H1 (cell line): ENCODE data around the gene DDX41. TPM values are rescaled to one million over a fixed set of nuclear protein-coding genes. Genes with fewer than 3 reads are reported as not detected.

Experiments used
- CTCF ChIA-PET: fragments of 300-600 bp; sonication (Branson Sonifier 250); formaldehyde crosslinking; loops from one replicate; lab custom pipeline; 2021; ENCODE audit not compliant: partially characterized antibody; lab: Charles Lee
- POLR2A ChIA-PET: fragments of 300-600 bp; sonication (Branson Sonifier 250); formaldehyde crosslinking; loops from one replicate; lab custom pipeline; 2021; ENCODE audit warnings: inconsistent platforms; ENCODE audit not compliant: partially characterized antibody; lab: Charles Lee
- DNase-seq, 2 experiments: peaks; one replicate each; pipeline versions ENCODE4 v3.0.0 to v3.0.0-alpha.2; 2010 to 2022; ENCODE audit warnings: low spot score in 2 of 2, low read depth in 1 of 2, mixed read lengths in 1 of 2
- FAIRE-seq: peaks from 2 replicates; lab custom pipeline; 2011; peaks lifted over from hg19 to GRCh38; lab: Jason Lieb, UNC
- H2AFZ ChIP-seq: 2 replicates; pipeline ENCODE4 v1.8.1; 2012; ENCODE audit warnings: low read length, inconsistent platforms
- H2AK5ac ChIP-seq: 2 replicates; pipeline ENCODE4 v1.6.1; 2013; ENCODE audit warnings: low read depth, low read length
- H2BK120ac ChIP-seq: replicated peaks from 2 replicates; pipeline ENCODE3; 2013; ENCODE audit warnings: low read depth, low read length, inconsistent platforms
- H2BK12ac ChIP-seq: 2 replicates; pipeline ENCODE4 v1.6.1; 2013; ENCODE audit warnings: low read depth, low read length
- H2BK15ac ChIP-seq: 2 replicates; pipeline ENCODE4 v1.6.1; 2013; ENCODE audit warnings: low read length
- H2BK20ac ChIP-seq: 2 replicates; pipeline ENCODE4 v1.6.1; 2013; ENCODE audit warnings: low read length
- H2BK5ac ChIP-seq: 2 replicates; pipeline ENCODE4 v1.6.1; 2013; ENCODE audit warnings: low read depth, low read length
- H3K14ac ChIP-seq: 2 replicates; pipeline ENCODE4 v1.6.1; 2013; ENCODE audit warnings: inconsistent platforms; ENCODE audit not compliant: insufficient read length
- H3K18ac ChIP-seq: 2 replicates; pipeline ENCODE4 v1.6.1; 2013; ENCODE audit warnings: low read length; ENCODE audit errors: extremely low read depth
- H3K23ac ChIP-seq: 2 replicates; pipeline ENCODE4 v1.6.1; 2013; ENCODE audit warnings: inconsistent platforms; ENCODE audit not compliant: insufficient read length
- H3K23me2 ChIP-seq: 2 replicates; pipeline ENCODE4 v1.6.1; 2013; ENCODE audit warnings: low read depth, low read length
- H3K27ac ChIP-seq: 2 replicates; pipeline ENCODE4 v1.6.1; 2011; ENCODE audit warnings: low read depth, low read length, inconsistent platforms
- H3K27me3 ChIP-seq, 4 experiments: replicated peaks in 1 of 4; 1 replicate in 1 of 4; 2 replicates in 3 of 4; pipeline versions ENCODE4 v1.6.1 to v1.8.1; 2011 to 2013; ENCODE audit warnings: low read length in 3 of 4, mild to moderate bottlenecking in 3 of 4, inconsistent platforms in 2 of 4, mixed read lengths in 2 of 4, moderate library complexity in 1 of 4; ENCODE audit not compliant: control insufficient read depth in 3 of 4, insufficient read depth in 3 of 4; ENCODE audit errors: extremely low read depth in 1 of 4
- H3K36me3 ChIP-seq, 4 experiments: 2 replicates each; pipeline versions ENCODE4 v1.6.1 to v1.8.1; 2011 to 2013; ENCODE audit warnings: mild to moderate bottlenecking in 4 of 4, low read length in 3 of 4, moderate library complexity in 2 of 4, control low read depth in 1 of 4, inconsistent platforms in 1 of 4; ENCODE audit not compliant: insufficient read depth in 4 of 4, control insufficient read depth in 2 of 4
- H3K4ac ChIP-seq: replicated peaks from 2 replicates; pipeline ENCODE3; 2013; ENCODE audit warnings: low read length, low read depth, mixed read lengths, inconsistent platforms; ENCODE audit not compliant: insufficient read length
- H3K4me1 ChIP-seq, 4 experiments: replicated peaks in 1 of 4; 1 replicate in 1 of 4; 2 replicates in 3 of 4; pipeline versions ENCODE4 v1.6.1 to v1.8.1; 2011 to 2013; ENCODE audit warnings: low read length in 3 of 4, inconsistent platforms in 2 of 4, mixed read lengths in 1 of 4; ENCODE audit not compliant: insufficient read depth in 4 of 4, control insufficient read depth in 3 of 4
- H3K4me2 ChIP-seq, 2 experiments: 2 replicates each; pipeline versions ENCODE4 v1.6.1 to v1.8.1; 2011 to 2013; ENCODE audit warnings: low read depth in 2 of 2, low read length in 2 of 2, control low read depth in 1 of 2, inconsistent platforms in 1 of 2, mild to moderate bottlenecking in 1 of 2; ENCODE audit not compliant: insufficient read depth in 1 of 2
- H3K4me3 ChIP-seq, 4 experiments: fragments of 200-600, 300-600 bp in 1 of 4; sonication (generic), shearing (Covaris generic), sonication (Bioruptor Twin) in 1 of 4; 2 replicates each; pipeline versions ENCODE4 v1.5.1 to v1.8.1; 2011 to 2016; ENCODE audit warnings: low read length in 4 of 4, low read depth in 3 of 4, control low read depth in 2 of 4, inconsistent platforms in 2 of 4, mild to moderate bottlenecking in 2 of 4, mixed read lengths in 1 of 4, moderate library complexity in 1 of 4; ENCODE audit not compliant: insufficient read depth in 2 of 4; ENCODE audit errors: extremely low read depth in 1 of 4
- H3K56ac ChIP-seq: replicated peaks from 2 replicates; pipeline ENCODE3; 2013; ENCODE audit warnings: low read depth, mild to moderate bottlenecking, mixed read lengths, low read length, inconsistent platforms; ENCODE audit not compliant: insufficient read length
- H3K79me1 ChIP-seq: 2 replicates; pipeline ENCODE4 v1.6.1; 2013; ENCODE audit warnings: low read depth, low read length, control low read depth
- H3K79me2 ChIP-seq, 2 experiments: 2 replicates each; pipeline versions ENCODE4 v1.6.1 to v1.8.1; 2012 to 2013; ENCODE audit warnings: low read length in 2 of 2, mild to moderate bottlenecking in 2 of 2, inconsistent platforms in 1 of 2; ENCODE audit not compliant: insufficient read depth in 2 of 2, control insufficient read depth in 1 of 2
- H3K9ac ChIP-seq, 4 experiments: replicated peaks in 1 of 4; 1 replicate in 1 of 4; 2 replicates in 3 of 4; pipeline versions ENCODE4 v1.6.1 to v1.8.1; 2011 to 2013; ENCODE audit warnings: low read depth in 3 of 4, low read length in 3 of 4, control low read depth in 2 of 4, mild to moderate bottlenecking in 2 of 4, moderate library complexity in 2 of 4, inconsistent platforms in 1 of 4; ENCODE audit errors: extremely low read depth in 1 of 4
- H3K9me3 ChIP-seq, 2 experiments: 2 replicates each; pipeline versions ENCODE4 v1.6.1 to v1.8.1; 2012 to 2013; ENCODE audit warnings: mild to moderate bottlenecking in 2 of 2, moderate library complexity in 2 of 2, control low read depth in 1 of 2, inconsistent platforms in 1 of 2, low read depth in 1 of 2, low read length in 1 of 2, mixed read lengths in 1 of 2; ENCODE audit not compliant: insufficient read depth in 2 of 2
- H4K20me1 ChIP-seq, 2 experiments: replicated peaks in 1 of 2; 2 replicates each; pipeline versions ENCODE3 to v1.8.1; 2011 to 2013; ENCODE audit warnings: inconsistent platforms in 2 of 2, low read length in 2 of 2, mild to moderate bottlenecking in 1 of 2; ENCODE audit not compliant: insufficient read depth in 2 of 2, control insufficient read depth in 1 of 2
- H4K5ac ChIP-seq: 2 replicates; pipeline ENCODE4 v1.6.1; 2013; ENCODE audit warnings: low read length, low read depth, mixed read lengths, inconsistent platforms; ENCODE audit not compliant: insufficient read length
- H4K8ac ChIP-seq: 2 replicates; pipeline ENCODE4 v1.8.0; 2013; ENCODE audit warnings: mild to moderate bottlenecking, moderate library complexity, low read length, inconsistent platforms; ENCODE audit not compliant: insufficient read depth; ENCODE audit errors: extremely low read depth
- H4K91ac ChIP-seq: replicated peaks from 2 replicates; pipeline ENCODE3; 2013; ENCODE audit warnings: low read length, mixed read lengths, inconsistent platforms; ENCODE audit not compliant: insufficient read length
- BACH1 ChIP-seq: IDR thresholded peaks from 2 replicates; pipeline ENCODE4 v1.6.1; 2012; ENCODE audit warnings: low read length, improper control_type of control experiment
- BCL11A ChIP-seq, 2 experiments: IDR thresholded peaks; one replicate each; pipeline ENCODE4 v1.6.1; 2011; ENCODE audit warnings: low read depth in 2 of 2, low read length in 2 of 2, mild to moderate bottlenecking in 2 of 2
- CREB1 ChIP-seq: IDR thresholded peaks from 2 replicates; pipeline ENCODE4 v1.6.1; 2012; ENCODE audit warnings: inconsistent platforms
- KDM4A ChIP-seq: IDR thresholded peaks from one replicate; pipeline ENCODE4 v1.7.1; 2012; ENCODE audit warnings: low read depth, mild to moderate bottlenecking, moderate library complexity, low read length, inconsistent platforms; ENCODE audit not compliant: severe bottlenecking
- KDM5A ChIP-seq: fragments of 200-600 bp; IDR thresholded peaks from 2 replicates; pipeline ENCODE4 v1.7.1; 2012; ENCODE audit warnings: mild to moderate bottlenecking, low read length, inconsistent platforms, mixed read lengths
- NANOG ChIP-seq: IDR thresholded peaks from 2 replicates; pipeline ENCODE4 v1.6.1; 2011; ENCODE audit warnings: low read length, low read depth, mild to moderate bottlenecking, inconsistent platforms; ENCODE audit not compliant: insufficient read depth, poor library complexity, severe bottlenecking
- RAD21 ChIP-seq, 2 experiments: IDR thresholded peaks in 1 of 2; conservative IDR thresholded peaks in 1 of 2; 2 replicates each; pipeline ENCODE4 v1.6.1; 2011; ENCODE audit warnings: low read depth in 2 of 2, low read length in 2 of 2, improper control_type of control experiment in 1 of 2, inconsistent platforms in 1 of 2, mild to moderate bottlenecking in 1 of 2, moderate library complexity in 1 of 2
- SIN3A ChIP-seq, 2 experiments: IDR thresholded peaks in 1 of 2; conservative IDR thresholded peaks in 1 of 2; 2 replicates each; pipeline ENCODE4 v1.6.1; 2011 to 2012; ENCODE audit warnings: low read length in 2 of 2, improper control_type of control experiment in 1 of 2, low read depth in 1 of 2, mild to moderate bottlenecking in 1 of 2
- TAF1 ChIP-seq: IDR thresholded peaks from 2 replicates; pipeline ENCODE4 v1.6.1; 2011; ENCODE audit warnings: mild to moderate bottlenecking, low read depth, low read length
- TBP ChIP-seq: IDR thresholded peaks from 2 replicates; pipeline ENCODE4 v1.6.1; 2011; ENCODE audit warnings: low read depth, low read length, improper control_type of control experiment
- YY1 ChIP-seq: IDR thresholded peaks from 2 replicates; pipeline ENCODE4 v1.6.1; 2011; ENCODE audit warnings: low read depth, mild to moderate bottlenecking, low read length
- WGBS, 2 experiments: shearing (Covaris generic) in 1 of 2; methylation state at CpG; one replicate each; pipeline versions ENCODE4 v1.1.6 to v1.1.7; 2013 to 2015; ENCODE audit warnings: low lambda C conversion rate in 2 of 2, mixed read lengths in 2 of 2, inconsistent platforms in 1 of 2, low coverage in 1 of 2, missing lambda C conversion rate in 1 of 2; ENCODE audit not compliant: insufficient replicate concordance in 2 of 2, insufficient coverage in 1 of 2, insufficient read length in 1 of 2; ENCODE audit errors: extremely low coverage in 1 of 2, missing lambda C conversion rate in 1 of 2; 5-methylcytosine and 5-hydroxymethylcytosine counted together
- polyA plus RNA-seq, 7 experiments: library from polyadenylated mRNA; depleted of rRNA in 3 of 7; stranded (reverse) in 5 of 7; unstranded in 2 of 7; fragments of >200 nt in 5 of 7; fragments of 200-250 nt in 2 of 7; gene quantifications; 1 replicate in 5 of 7; 2 replicates in 1 of 7; 4 replicates in 1 of 7; pipeline versions ENCODE4 v1.2.1 to v1.2.3, GENCODE V29; 2011 to 2013; ENCODE audit warnings: missing spikeins in 2 of 7, mixed read lengths in 2 of 7
- total RNA-seq: library from RNA; stranded (reverse); fragmentation: NEBNext Ultra II Directional; extraction: Animal tissue kit (Norgen Biotek cat#: 25700); gene quantifications from 2 replicates; pipeline ENCODE4 v1.2.1, GENCODE V29; 2021
- TF ChIP-seq, protein P1 (sequence below): IDR thresholded peaks from 2 replicates; pipeline ENCODE4 v1.6.1; 2011; ENCODE audit warnings: low read length, improper control_type of control experiment

The DDX41 gene
- total and polyA plus RNA-seq, 2 of the 8 experiments (the other 6 are each of a cell fraction or from before 2014, with no cell fraction given) = 102 to 135 TPM

DNA sequence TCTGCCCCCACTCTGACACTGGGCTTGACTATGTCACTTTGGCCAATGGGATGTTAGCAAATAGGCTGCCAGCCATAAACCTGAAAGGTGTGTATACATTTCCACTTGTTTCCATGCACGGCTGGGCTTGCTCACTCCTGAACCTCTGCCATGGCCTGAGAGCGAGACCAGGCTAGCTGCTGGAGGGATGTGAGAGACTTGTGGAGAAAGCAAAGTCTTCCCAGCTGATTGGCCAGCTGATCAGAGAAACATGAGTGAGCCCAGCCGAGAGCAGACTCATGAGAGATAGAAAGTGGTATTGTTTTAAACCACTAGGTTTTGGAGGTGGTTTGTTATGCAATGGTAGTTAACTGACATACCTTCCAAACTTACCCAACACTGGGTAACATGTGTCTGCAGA, 23.7 kb upstream of the DDX41 start:
- peaks cover 5 to 34% (median 22%) of the 10 kb centered on the region in 4 experiments; a peak in 7 of 8 replicates for H3K36me3 ChIP-seq
- H3K18ac ChIP-seq = no peak overlapping the region
- H3K56ac ChIP-seq = no peak overlapping the region
- TF ChIP-seq KDM4A = no peak
- TF ChIP-seq TBP = no peak
- TF ChIP-seq SIN3A (conservative IDR thresholded peaks at IDR 0.05 in 1 of 2, IDR thresholded peaks at IDR 0.05 in 1 of 2; ENCODE audit: low read depth in 1 of 2, low read length in 2 of 2) = no peak
- no peak for TF ChIP-seq BACH1
- TF ChIP-seq KDM5A = no peak
- no peak for TF ChIP-seq RAD21 (IDR thresholded peaks at IDR 0.05 in 1 of 2, conservative IDR thresholded peaks at IDR 0.05 in 1 of 2; ENCODE audit: low read depth in 2 of 2, low read length in 2 of 2)
- TF ChIP-seq BCL11A (IDR thresholded peaks at IDR 0.05; ENCODE audit: low read depth in 2 of 2, low read length in 2 of 2) = no peak
- no peak for TF ChIP-seq TAF1
- TF ChIP-seq YY1 = no peak
- TF ChIP-seq, protein P1, sequence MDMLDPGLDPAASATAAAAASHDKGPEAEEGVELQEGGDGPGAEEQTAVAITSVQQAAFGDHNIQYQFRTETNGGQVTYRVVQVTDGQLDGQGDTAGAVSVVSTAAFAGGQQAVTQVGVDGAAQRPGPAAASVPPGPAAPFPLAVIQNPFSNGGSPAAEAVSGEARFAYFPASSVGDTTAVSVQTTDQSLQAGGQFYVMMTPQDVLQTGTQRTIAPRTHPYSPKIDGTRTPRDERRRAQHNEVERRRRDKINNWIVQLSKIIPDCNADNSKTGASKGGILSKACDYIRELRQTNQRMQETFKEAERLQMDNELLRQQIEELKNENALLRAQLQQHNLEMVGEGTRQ = no peak
- no peak for TF ChIP-seq NANOG
- TF ChIP-seq CREB1 = no peak
- no peak overlapping the region for H2AK5ac ChIP-seq
- no peaks in the 10 kb centered on the region for H3K27me3 ChIP-seq
- no peak for FAIRE-seq
- H3K23me2 ChIP-seq = no peaks in the 10 kb centered on the region
- ChIA-PET POLR2A (interaction anchor here (1.4 kb wide), 1 partner anchor 15 kb away, joined by 4 read pairs; no protein-coding TSS in a partner anchor), CTCF (interaction anchor here (0.6 kb wide), 1 partner anchor 450 kb away, joined by 3 read pairs; no protein-coding TSS in a partner anchor)
- H2BK120ac ChIP-seq = no peak overlapping the region
- no peak overlapping the region for H3K4ac ChIP-seq
- no peak overlapping the region for H3K27ac ChIP-seq
- no peak for DNase-seq
- no peak overlapping the region for H3K4me2 ChIP-seq
- H3K4me3 ChIP-seq = no peak overlapping the region
- peaks cover 14% of the 10 kb centered on the region for H3K79me1 ChIP-seq
- H3K4me1 ChIP-seq = 0 out of 7 replicates have a peak, but pooled peaks cover 0 to 3% (median 0%) of the 10 kb centered on the region in 4 experiments
- no peak overlapping the region for H4K5ac ChIP-seq
- H2BK15ac ChIP-seq = no peak overlapping the region
- H3K23ac ChIP-seq = no peak overlapping the region
- H4K91ac ChIP-seq = no peak overlapping the region
- H3K9me3 ChIP-seq = no peaks in the 10 kb centered on the region
- peaks cover 0 to 51% of the 10 kb centered on the region in 2 experiments; a peak in 3 of 4 replicates for H3K79me2 ChIP-seq
- 90% methylated on average over 3 of the region's 3 CpGs; no CpG with 5 or more reads in 1 of the 2 experiments for WGBS, 2 experiments
- no peak overlapping the region for H3K9ac ChIP-seq
- no peak overlapping the region for H3K14ac ChIP-seq
- no peak overlapping the region for H2BK20ac ChIP-seq
- H2BK5ac ChIP-seq = no peak overlapping the region
- no peak overlapping the region for H4K8ac ChIP-seq
- no peak overlapping the region for H2AFZ ChIP-seq
- peaks cover 3 to 18% of the 10 kb centered on the region in 2 experiments for H4K20me1 ChIP-seq
- no peak overlapping the region for H2BK12ac ChIP-seq
